ENCODE measurements around the gene PDGFRB.

PDGFRB gene

GRCh38 chr5:150112201-150113046 is 43.2 kb downstream of the PDGFRB start:
- TF ChIP-seq CTCF (IDR thresholded peaks at IDR 0.05; ENCODE audit: insufficient read depth, low read depth, low read length, missing control alignments), result no peak
- DNase-seq (ENCODE audit: low read depth), result no peak
- H3K4me3 ChIP-seq (ENCODE audit: low read depth, low read length), result no peak overlapping the region

- no peak overlapping the region for H3K4me3 ChIP-seq (ENCODE audit: low read depth, low read length)
- DNase-seq (ENCODE audit: low read depth), result no peak
- TF ChIP-seq CTCF (IDR thresholded peaks at IDR 0.05; ENCODE audit: insufficient read depth, low read depth, low read length, missing control alignments), result no peak
Measured at GRCh38 chr5:150111122-150111521, 44.5 kb downstream of the PDGFRB start.

GRCh38 chr5:150109921-150110320 is 45.7 kb downstream of the PDGFRB start:
- no peak for DNase-seq (ENCODE audit: low read depth)
- TF ChIP-seq CTCF (IDR thresholded peaks at IDR 0.05; ENCODE audit: insufficient read depth, low read depth, low read length, missing control alignments), result no peak
- no peak overlapping the region for H3K4me3 ChIP-seq (ENCODE audit: low read depth, low read length)

- no peak overlapping the region for H3K4me3 ChIP-seq (ENCODE audit: low read depth, low read length)
- TF ChIP-seq CTCF (IDR thresholded peaks at IDR 0.05; ENCODE audit: insufficient read depth, low read depth, low read length, missing control alignments), result no peak
- DNase-seq (ENCODE audit: low read depth), result no peak
Measured at GRCh38 chr5:150108711-150109514, 46.7 kb downstream of the PDGFRB start.

- no peak overlapping the region for H3K4me3 ChIP-seq (ENCODE audit: low read depth, low read length)
- TF ChIP-seq CTCF (IDR thresholded peaks at IDR 0.05; ENCODE audit: insufficient read depth, low read depth, low read length, missing control alignments), result no peak
- no peak for DNase-seq (ENCODE audit: low read depth)
Measured at GRCh38 chr5:150107909-150108447, 47.7 kb downstream of the PDGFRB start.

- no peak overlapping the region for H3K4me3 ChIP-seq (ENCODE audit: low read depth, low read length)
- TF ChIP-seq CTCF (IDR thresholded peaks at IDR 0.05; ENCODE audit: insufficient read depth, low read depth, low read length, missing control alignments), result no peak
- DNase-seq (ENCODE audit: low read depth), result no peak
Measured at GRCh38 chr5:150106674-150107426, 48.8 kb downstream of the PDGFRB start.
